Umbilical cord (tissue), 2 donors: Measurements from ENCODE around the gene NUP50. TPM values are rescaled to one million over a fixed set of nuclear protein-coding genes. Genes with fewer than 3 reads are reported as not detected.

Experiments
- DNase-seq: peaks from one replicate; pipeline ENCODE4 v3.0.0-alpha.2; 2015; ENCODE audit warnings: low spot score
- total RNA-seq: library from RNA; depleted of rRNA; stranded (reverse); fragments of >200 nt; gene quantifications from one replicate; pipeline ENCODE4 v1.2.3, GENCODE V29; 2014; ENCODE audit warnings: low replicate concordance; ENCODE audit not compliant: insufficient read depth

NUP50 gene
- total RNA-seq, 1 donor from 2014 or later: 43.6 TPM

- DNase-seq: no peak
These were observed 64.1 kb downstream of the NUP50 start for GRCh38 chr22:45227645-45228400.

GRCh38 chr22:45228401-45228754 is 64.7 kb downstream of the NUP50 start:
- DNase-seq: no peak

GRCh38 chr22:45229181-45229580 is 65.5 kb downstream of the NUP50 start:
- DNase-seq: no peak

GRCh38 chr22:45230026-45230721 is 66.4 kb downstream of the NUP50 start:
- DNase-seq: no peak

GRCh38 chr22:45231293-45231692 is 67.6 kb downstream of the NUP50 start:
- peak; percentile 42 for DNase-seq

- no peak for DNase-seq
These were observed 69.7 kb downstream of the NUP50 start for GRCh38 chr22:45233386-45233785.

GRCh38 chr22:45233827-45234226 is 70.1 kb downstream of the NUP50 start:
- DNase-seq: no peak

GRCh38 chr22:45235101-45235777 is 71.5 kb downstream of the NUP50 start:
- peak; percentile 41 for DNase-seq

- no peak for DNase-seq
These were observed 72.2 kb downstream of the NUP50 start for GRCh38 chr22:45235851-45236342.

GRCh38 chr22:45237065-45237990 is 73.6 kb downstream of the NUP50 start:
- DNase-seq: no peak

Other genes starting within 250 kb of the NUP50 start
- gene PHF21B, start 153.9 kb upstream of the NUP50 start, total RNA-seq: 2.2 TPM
- gene KIAA0930, start 77.0 kb downstream of the NUP50 start, total RNA-seq: 31.5 TPM
- gene UPK3A, start 121.0 kb downstream of the NUP50 start, total RNA-seq: not detected
- gene FAM118A, start 146.0 kb downstream of the NUP50 start, total RNA-seq: 32.5 TPM
- gene SMC1B, start 249.7 kb downstream of the NUP50 start, total RNA-seq: 0.72 TPM
- gene RIBC2, start 249.8 kb downstream of the NUP50 start, total RNA-seq: not detected